Endometrium (tissue), 2 donors: ENCODE results near the gene SNX30.

ENCODE experiments used
- FAIRE-seq: peaks from 2 replicates; lab custom pipeline; 2012; peaks lifted over from hg19 to GRCh38; lab: Jason Lieb, UNC
- donor health status: control.
- donor health status: control.

The SNX30 gene

DNA sequence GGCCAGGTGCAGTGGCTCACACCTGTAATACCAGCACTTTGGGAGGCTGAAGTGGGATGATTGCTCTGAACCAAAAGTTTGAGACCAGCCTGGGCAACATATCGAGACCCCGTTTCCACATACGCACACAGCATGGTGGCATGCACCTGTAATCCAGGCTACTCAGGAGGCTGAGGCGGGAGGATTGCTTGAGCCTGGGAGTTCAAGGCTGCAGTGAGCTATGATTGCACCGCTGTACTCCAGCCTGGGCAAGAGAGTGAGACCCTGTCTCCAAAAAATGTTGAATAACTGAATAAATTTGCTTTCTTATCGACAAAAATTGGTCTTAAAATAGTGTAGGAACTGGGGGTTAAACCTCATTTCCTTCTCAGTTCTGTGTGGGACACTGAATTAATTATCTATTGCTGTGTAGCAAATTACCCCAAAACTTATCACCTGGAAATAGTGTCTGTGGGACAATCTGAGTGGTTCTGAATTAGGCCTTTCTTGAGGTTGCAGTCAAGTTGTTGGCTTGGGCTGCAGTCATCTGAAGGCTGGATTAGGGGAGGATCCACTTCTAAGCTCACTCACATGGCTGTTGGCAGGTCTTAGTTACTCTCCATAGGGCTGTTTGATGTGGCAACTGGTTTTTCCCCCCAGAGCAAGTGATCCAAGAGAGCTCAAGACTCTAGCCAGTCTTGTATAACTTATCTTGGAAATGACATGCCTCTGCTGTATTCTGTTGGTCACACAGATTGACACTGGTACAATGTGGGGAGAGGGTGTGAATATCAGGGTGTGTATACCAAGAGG, 2.0 kb downstream of the SNX30 start:
- FAIRE-seq = no peak

DNA sequence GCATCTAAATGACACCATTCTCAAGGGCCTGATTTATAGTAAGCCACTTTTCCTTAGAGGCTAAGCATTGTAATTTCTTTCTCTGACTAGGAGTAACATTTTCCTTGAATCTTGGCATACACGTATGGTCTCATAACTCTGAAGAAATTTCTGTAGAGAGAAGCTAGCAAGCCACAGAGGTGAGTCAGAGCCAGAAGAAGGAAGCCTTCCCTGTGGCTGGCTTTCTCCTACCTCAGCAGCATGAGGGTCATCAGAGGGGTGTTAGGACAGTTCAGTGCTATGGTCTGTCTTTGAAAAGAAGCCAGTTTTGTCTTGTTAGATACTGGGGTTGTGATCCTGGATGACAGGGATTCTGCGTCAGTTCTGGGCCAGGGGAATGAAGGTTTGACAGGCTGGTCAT, 3.2 kb downstream of the SNX30 start:
- FAIRE-seq = no peak

DNA sequence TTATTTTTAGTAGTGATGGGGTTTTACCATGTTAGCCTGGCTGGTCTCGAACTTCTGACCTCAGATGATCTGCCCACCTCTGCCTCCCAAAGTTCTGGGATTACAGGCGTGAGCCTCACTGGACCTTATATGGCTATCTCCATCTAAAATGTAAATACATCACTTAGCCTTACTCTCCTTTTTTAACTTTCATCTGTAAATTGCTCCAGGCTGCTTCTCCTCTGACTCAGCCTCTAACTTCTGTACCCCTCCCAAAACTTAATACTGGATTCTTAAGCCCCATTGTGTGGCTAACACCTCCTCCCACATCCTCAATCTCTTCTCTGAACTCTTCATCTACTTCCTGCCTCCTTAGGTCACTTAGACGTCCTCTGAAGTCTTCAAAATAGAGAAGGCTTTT, 4.0 kb downstream of the SNX30 start:
- no peak for FAIRE-seq

DNA sequence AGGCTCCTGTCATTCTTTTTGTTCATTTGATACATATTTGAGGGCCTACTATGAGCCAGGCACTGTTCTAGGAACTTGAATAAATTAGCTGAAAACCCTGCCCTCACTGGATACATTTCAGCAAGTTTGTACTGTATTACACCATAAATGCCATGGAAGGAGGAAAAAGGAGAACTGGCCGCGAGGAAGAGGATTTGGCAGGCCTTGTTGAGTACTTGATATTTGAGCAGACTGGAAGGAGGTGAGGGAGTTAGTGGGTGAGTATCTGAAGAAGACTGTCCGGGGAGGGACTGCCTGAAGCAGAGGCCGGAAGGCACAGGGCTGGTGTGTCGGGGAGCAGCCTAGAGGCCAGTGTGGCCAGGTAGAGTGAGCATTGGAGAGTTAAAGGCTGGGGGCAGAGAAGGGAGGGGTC, 4.5 kb downstream of the SNX30 start:
- no peak for FAIRE-seq

DNA sequence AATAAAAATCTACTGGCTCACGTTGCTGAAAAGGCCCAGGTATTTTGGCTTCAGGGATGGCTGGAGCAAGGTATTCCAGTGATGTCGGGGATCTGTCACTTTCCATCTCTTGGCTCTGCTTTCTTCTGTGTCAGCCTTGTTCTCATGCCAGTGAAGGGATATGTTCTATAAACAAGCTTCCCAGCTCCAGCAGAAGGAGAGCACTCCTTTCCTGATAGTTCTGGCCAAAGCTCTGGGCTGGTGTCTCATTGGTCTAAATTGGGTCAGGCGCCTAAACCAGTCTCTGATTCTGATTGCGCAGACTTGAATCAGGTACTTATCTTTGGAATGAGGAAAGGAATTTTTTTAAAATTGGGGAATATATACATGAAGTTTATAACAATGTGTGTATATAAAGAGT, 5.1 kb downstream of the SNX30 start:
- FAIRE-seq = no peak

DNA sequence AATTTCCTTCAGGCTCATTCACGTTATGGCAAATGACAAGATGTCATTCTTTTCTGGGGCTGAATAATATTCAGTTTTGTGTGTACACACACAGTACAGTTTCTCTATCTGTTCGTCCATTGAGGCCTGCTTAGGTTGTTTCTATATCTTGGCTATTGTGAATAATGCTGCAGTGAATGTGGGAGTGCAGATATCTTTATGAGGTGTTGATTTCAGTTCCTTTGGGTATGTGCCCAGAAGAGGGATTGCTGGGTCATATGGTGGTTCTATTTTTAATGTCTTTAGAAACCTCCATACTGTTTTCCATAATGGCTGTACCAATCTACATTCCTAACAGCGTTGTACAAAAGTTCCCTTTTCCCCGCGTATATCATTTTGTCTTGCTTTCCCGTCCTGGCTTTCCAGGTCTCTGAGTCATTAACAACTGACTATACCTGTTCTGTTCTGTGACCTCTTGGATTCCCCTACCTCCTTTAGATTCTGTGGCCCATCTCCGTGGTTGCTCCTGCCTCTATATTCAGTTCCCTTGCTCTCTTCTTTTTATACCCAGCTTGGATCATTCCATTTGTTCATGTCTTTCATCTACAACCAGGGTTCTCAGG, 6.8 kb downstream of the SNX30 start:
- no peak for FAIRE-seq

DNA sequence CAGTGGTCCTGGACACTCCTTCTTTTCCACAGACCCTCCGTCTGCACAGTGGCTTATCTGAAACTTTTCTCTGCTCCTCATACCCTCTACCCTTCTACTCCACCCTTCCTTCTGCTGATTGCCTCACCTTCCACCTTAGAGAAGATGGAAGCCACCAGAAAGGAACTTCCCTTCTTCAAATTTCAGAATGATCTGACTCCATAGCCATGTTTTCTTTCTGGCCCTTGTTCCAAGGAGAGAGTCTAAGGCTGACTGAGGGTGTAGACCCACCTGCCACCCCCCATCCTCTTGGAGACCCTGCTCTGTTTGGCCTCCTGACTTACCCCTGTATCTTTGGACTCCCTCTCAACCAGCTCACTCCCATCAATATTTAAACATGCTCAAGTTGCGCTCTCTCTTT, 7.4 kb downstream of the SNX30 start:
- FAIRE-seq = no peak

DNA sequence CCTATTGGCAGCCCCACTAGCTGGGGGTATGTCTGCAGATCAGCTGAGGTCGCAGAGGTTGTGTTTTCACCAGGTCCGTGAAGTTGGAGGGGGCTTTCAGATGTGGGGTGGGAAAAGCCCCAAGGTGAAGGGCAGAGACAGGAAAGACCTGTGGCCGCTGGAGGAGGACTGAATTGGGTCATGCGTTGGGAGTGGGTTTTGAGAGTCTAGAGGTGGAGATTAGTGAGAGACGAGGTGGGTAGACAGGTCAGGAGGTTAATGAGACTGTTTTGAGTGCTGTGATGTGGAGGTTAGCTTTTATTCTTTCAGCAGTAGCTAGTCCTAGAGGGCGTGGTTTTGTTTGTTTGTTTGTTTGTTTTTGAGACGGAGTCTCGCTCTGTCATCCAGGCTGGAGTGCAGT, 10.3 kb downstream of the SNX30 start:
- FAIRE-seq = no peak

DNA sequence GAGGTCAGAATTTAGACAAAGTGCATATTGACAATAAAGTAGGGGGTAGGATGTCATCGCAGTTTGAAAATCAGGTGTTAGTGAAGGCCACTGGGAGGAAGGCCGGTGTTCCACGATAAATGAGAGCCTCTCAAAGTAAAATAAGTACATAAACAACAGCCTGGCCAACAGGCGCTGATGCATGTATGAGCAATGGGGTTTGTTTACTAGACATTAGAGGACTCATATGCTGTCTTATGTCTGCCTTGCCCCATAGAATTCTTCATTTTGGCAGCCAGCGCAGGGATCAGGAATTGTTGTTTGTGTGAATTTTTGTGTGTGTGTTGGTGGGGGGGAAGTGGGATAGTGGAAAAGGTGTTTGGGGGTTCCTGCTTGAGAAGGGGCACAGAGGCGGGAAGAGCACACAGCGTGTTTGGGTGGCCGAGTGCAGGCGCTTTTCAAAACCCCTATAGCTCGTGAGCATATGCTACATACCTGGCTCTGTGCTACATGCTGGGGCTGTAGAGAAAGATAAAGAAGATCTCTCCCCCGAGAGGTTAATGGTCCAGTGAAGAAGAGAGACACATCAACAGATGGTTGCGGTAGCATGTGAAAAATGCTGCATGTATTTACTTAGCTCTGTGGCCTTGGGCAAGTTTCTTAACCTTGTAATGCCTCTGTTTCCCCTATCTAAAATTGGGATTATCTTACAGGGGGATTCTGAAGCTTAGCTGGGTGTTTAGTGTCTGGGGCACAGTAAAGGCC, 11.5 kb downstream of the SNX30 start:
- no peak for FAIRE-seq

DNA sequence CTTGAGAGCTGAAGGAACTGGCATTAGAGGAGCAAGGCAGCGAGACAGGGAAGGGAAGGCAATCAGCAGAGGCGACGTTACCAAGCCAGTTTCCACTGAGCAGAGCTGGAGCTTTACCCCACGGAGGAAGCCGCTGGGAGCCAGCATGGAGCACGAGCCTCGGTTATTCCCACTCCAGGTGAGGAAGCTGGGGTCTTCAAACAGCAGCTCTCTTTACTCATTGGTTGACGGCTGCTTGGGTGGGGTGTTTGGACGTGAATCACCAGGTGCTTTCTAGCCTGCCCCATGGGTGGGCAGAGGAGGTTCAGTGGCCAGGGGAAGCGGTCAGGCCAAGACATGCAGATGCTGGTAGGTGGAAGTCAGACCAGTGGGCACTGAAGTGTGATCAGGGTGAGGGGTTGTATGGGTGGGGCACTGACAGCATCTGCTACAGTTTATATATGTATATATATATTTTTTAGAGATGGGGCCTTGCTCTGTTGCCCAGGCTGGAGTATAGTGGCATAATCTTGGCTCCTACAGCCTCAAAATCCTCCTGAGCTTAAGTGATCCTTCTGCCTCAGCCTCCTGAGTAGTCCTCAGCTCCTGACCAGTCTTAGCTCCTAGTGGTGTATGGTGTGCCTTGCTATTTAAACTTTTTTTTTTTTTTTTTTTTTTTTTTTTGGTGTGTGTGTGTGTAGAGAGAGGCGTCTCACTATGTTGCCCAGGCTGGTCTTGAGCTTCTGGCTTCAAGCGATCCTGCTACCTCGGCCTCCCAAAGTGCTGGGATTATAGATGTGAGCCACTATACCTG, 12.4 kb downstream of the SNX30 start:
- FAIRE-seq = no peak

DNA sequence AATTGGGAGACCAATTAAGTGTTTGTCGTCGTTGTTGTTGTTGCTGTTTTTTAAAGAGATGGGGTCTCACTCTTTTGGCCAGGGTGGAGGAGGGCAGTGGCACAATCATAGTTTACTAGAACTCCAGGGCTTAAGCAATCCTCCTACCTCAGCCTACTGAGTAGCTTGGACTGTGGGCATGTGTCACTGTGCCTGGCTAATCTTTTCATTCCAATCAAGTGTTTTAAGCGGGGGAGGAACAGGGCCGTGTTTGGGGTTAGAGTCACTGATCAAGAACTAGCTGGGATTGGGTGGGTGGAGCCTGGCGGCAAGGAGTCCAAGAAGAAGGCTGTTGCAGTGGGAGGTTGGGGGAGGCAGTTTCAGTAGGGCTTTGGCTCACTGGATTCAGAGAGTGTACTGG, 13.8 kb downstream of the SNX30 start:
- FAIRE-seq = no peak

DNA sequence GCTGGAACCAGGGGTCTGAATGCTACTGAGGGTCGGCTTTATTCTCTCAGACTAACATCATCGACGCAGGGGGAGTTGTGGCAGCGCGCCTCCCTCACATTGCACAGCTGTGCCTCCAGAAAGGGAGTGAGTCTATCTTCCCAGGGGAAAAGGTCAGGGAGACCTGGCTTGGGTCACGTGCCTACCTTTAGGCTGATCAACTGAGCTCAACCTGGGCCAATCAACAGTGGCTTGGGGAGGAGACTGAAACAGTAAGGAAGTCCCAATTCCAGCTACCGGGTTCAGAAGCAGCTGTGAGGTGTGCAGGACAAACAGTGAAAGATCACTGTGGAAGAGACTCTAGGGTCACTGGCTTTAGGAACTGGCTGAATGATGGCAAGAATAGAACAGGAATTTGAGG, 14.3 kb downstream of the SNX30 start:
- FAIRE-seq = no peak

DNA sequence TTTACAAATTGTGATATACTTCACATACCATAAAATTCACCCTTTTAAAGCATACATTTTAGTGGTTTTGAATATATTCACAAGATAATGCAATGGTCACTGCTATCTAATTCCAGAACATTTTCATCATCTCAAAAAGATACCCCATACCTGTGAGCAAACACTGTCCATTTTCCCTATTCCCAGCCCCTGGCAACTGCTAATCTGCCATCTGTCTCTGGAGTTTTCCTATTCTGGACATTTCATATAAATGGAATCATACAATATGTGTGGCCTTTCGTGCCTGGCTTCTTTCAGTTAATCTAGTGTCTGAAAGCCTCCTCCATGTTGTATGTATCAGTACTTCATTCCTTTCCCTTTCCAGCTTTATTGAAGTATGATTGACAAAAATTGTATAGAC, 14.7 kb downstream of the SNX30 start:
- no peak for FAIRE-seq

DNA sequence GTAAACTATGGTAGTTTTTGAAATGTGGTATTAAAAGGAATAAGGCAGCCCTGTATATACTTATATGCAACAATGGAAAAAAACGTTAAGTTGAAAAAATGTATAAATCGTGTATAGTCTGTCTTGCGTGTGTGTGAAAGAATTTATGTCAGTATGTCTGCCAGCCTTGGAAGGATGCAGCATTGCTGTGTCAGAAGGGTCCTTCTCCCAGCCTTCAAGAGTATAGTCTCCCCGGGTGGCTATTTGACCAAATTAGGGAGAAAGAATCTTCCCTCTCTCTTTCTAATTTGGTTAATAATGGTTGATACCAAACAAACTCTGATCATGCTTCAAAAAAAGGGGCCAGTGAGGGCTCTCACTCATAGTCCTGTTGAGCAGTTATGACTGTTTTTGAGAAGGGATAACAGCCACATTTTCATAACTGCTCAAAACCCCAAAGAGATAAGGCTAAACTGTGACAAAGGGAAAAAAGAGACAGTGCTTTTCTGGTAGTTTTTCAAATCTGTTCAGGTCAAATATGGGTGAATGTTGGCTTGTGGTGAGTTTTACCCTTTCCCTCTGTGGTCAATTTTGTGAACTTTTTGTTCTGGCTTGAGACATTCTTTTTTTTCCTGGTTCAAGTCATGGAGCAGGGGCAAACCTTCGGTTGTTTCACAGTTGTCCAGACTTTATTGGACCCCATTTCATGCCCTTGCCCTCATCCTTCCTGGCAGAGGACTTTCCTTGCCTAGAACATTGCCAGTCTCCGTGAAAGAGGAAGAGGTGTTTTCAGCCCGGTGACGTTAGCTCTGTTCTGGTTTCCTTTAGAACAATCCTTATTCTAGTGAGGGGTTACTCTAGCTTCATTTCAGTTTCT, 21.0 kb downstream of the SNX30 start:
- no peak for FAIRE-seq

DNA sequence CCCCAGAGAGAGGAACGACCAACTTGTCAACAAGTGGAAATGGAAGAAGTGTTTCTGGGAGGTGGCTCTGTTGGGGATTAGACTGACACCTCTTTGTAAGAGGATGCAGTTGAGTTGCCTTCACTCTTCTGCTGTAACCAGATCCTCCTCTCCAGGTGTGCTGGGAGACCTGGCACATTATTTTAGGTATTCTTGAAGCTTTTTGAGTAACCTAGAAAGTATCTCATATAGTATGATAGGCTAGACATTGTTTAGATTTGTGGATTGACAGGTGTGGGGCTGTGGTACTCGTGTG, 21.6 kb downstream of the SNX30 start:
- FAIRE-seq = no peak

DNA sequence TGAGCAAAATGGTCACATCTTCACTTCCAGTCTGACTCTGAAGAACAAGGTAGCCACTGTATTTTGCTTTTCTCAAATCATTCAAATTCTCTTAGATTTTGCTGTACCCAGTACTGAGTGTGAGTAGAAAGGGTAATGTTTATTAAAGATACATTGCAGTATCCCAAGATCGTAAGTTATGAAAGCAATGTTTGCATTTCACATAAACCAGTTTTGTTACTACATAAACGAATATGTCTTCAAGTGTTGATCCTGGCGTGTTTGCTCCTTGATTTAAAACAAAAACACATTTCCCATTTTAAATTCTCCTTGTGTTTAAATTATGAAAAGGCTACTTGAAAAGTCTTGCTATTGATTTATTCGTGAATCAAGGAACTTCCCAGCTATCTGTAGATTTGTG, 22.0 kb downstream of the SNX30 start:
- FAIRE-seq = no peak

DNA sequence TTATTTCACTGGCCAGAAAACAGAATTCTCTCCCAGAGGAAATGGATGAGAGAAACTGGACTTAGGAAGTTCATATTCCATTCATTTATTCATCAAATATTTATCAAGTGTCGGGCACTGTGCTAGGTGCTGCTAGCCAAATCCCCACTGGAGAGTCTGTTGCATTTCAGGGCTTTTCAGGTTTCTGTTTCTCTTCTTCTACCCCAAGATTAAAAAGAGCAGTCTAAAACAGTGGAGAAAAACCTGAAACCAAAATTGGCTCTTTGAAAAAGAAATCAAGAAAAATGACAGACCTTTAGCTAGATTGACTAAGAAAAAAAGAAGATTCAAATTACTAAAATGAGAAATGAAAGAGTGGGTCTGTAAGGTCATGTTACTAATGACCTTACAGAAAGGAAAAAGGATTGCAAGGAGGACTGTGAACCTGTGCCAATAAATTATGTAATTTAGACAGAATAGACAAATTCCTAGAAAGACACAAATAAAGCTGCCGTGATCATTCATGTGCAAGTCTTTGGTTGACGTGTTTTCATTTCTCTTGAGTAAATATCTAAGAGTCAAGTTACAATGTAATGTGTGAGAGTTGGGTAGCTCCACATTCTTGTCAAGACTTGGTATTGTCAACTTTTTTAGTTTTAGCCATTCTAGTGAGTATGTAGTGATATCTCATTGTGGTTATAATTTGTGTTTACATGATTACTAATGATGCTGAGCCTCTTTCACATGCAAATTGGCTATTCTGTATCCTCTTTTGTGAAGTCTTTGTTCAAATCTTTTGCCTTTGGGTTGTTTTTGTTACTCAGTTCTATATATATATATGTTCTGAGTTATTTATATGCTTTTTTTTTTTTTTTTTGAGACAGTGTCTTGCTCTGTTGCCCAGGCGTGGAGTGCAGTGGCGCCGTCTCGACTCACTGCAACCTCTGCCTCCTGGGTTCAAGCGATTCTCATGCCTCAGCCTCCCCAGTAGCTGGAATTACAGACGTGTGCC, 23.7 kb downstream of the SNX30 start:
- no peak for FAIRE-seq

DNA sequence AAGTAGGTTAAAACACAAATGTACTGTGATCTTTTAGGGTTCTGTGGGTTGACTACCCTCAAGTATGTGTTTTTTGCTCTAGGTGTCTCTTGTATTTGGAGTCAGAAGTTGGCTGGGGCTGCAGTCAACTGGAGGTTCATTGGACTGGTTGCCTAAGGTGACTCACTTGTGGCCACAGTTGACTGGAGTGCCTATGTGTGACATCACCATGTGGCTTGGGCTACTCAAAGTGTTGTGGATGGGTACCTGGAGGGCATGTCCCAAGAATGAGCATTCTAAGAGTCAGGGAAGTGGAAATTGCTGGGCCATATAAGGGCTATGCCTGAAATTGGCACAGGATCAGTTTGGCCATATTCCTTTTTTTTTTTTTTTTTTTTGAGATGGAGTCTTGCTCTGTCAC, 27.4 kb downstream of the SNX30 start:
- FAIRE-seq = no peak

DNA sequence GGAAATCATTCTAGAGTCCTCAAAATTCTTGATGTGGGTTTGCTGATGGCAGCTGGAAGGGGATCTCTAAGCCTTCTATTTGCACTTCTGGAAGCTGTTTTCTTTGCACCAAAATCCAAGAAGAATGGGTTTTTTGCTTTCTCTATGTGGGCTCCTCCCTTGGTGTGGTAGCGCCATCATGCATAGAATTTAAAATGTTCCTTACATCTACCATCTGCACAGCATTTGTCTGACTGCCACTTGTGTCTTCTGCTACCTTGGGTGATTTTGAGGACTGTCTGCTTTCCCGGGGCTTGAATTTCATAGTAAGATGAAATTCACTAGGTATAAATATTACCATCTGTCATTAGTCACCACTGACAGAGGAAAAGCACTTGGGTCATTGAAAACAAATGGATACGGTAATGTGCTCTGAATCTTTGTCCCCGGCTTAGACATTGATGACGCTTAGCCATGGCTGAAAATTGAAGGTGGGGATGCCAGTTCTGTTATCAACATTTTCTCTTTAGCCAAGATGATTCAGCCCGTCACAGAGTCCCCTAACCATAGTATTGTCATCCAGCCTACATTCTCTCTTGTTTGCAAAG, 30.0 kb downstream of the SNX30 start:
- FAIRE-seq = no peak

DNA sequence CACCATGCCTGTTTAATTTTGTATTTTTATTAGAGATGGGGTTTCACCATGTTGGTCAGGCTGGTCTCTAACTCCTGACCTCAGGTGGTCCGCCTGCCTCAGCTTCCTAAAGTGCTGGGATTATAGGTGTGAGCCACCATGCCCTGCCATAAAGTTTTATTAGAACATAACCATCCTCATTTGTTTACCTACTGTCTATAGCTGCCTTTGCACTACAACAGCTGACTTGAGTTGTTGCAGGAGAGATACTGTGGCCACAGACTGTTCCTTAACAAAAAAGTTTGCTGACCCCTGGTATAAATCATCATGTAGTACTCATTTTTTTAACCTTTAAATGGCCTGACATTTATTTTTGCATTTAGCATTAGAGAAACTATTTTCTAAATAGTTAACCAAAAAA, 31.7 kb downstream of the SNX30 start:
- FAIRE-seq = no peak
